CD4-positive, alpha-beta T cell (primary cell): ENCODE measurements around the gene FCAR. TPM values are rescaled to one million over a fixed set of nuclear protein-coding genes. Genes with fewer than 3 reads are reported as not detected.
"Not testable (repeated sequence)": the region's sequence is repeated elsewhere in the genome, so short reads cannot be mapped to it uniquely, and the experiment has no call there.

ENCODE experiments used
- ATAC-seq: fragments of 200-7000 bp; cut with Tn5 transposase; one replicate; pipeline ENCODE4 v1.10.0; 2022; ENCODE audit warnings: mild to moderate bottlenecking; ENCODE audit not compliant: poor library complexity
- CTCF ChIA-PET: fragments of 350-600 bp; sonication (Branson Sonifier 250); formaldehyde crosslinking; loops from one replicate; lab custom pipeline; 2021; ENCODE audit warnings: antibody characterized with exemption, inconsistent platforms; lab: Charles Lee
- POLR2A ChIA-PET: fragments of 350-600 bp; sonication (Branson Sonifier 250); formaldehyde crosslinking; loops from one replicate; lab custom pipeline; 2021; ENCODE audit warnings: antibody characterized with exemption, inconsistent platforms; lab: Charles Lee
- DNase-seq, 14 experiments: peaks; one replicate each; pipeline ENCODE4 v3.0.0-alpha.2; 2013 to 2020; ENCODE audit warnings: mixed read lengths in 2 of 14
- H3K27ac ChIP-seq, 2 donors: one replicate each; pipeline versions ENCODE4 v1.5.1 to v1.7.0; 2013; ENCODE audit warnings: low read length in 2 of 2, low read depth in 1 of 2, mild to moderate bottlenecking in 1 of 2
- H3K27me3 ChIP-seq, 2 experiments: 1 replicate in 1 of 2; 2 replicates in 1 of 2; pipeline versions ENCODE4 v1.6.1 to v1.7.0; 2013; ENCODE audit warnings: low read length in 2 of 2, control low read depth in 1 of 2, mild to moderate bottlenecking in 1 of 2, moderate library complexity in 1 of 2; ENCODE audit not compliant: insufficient read depth in 2 of 2, control insufficient read depth in 1 of 2
- H3K36me3 ChIP-seq: one replicate; pipeline ENCODE4 v1.6.1; 2013; ENCODE audit warnings: low read length, control low read depth; ENCODE audit not compliant: insufficient read depth
- H3K4me1 ChIP-seq: one replicate; pipeline ENCODE4 v1.6.1; 2013; ENCODE audit warnings: low read length, control low read depth; ENCODE audit not compliant: insufficient read depth
- H3K4me3 ChIP-seq: one replicate; pipeline ENCODE4 v1.5.1; 2013; ENCODE audit warnings: mild to moderate bottlenecking, low read length, moderate library complexity
- H3K9me3 ChIP-seq, 2 experiments: 1 replicate in 1 of 2; 2 replicates in 1 of 2; pipeline versions ENCODE4 v1.6.1 to v1.7.0; 2013; ENCODE audit warnings: low read length in 2 of 2, mild to moderate bottlenecking in 2 of 2, control low read depth in 1 of 2, moderate library complexity in 1 of 2; ENCODE audit not compliant: control insufficient read depth in 1 of 2, insufficient read depth in 1 of 2
- H3K27ac Mint-ChIP-seq: one replicate; pipeline ENCODE4 v1.8.0; 2020; ENCODE audit warnings: mixed read lengths
- H3K27me3 Mint-ChIP-seq: one replicate; pipeline ENCODE4 v1.8.0; 2021; ENCODE audit warnings: mixed read lengths
- H3K36me3 Mint-ChIP-seq: one replicate; pipeline ENCODE4 v1.8.0; 2021; ENCODE audit warnings: low read depth, mixed read lengths
- H3K4me1 Mint-ChIP-seq: one replicate; pipeline ENCODE4 v1.8.0; 2021; ENCODE audit warnings: low read depth, mixed read lengths
- H3K4me3 Mint-ChIP-seq: one replicate; pipeline ENCODE4 v1.8.0; 2020; ENCODE audit warnings: mild to moderate bottlenecking, mixed read lengths
- H3K9me3 Mint-ChIP-seq: one replicate; pipeline ENCODE4 v1.8.0; 2020; ENCODE audit warnings: mixed read lengths
- CTCF ChIP-seq: fragments of 200-600 bp; IDR thresholded peaks from one replicate; pipeline ENCODE4 v1.8.0; 2022; ENCODE audit warnings: antibody characterized with exemption, mild to moderate bottlenecking
- intact Hi-C, 2 experiments: fragments of 100-400 bp; cut with DNase I in 1 of 2; cut with micrococcal nuclease in 1 of 2; formaldehyde crosslinking; loops; one replicate each; pipeline versions ENCODE4 v1.15.1 to v1.9.0; 2023 to 2025; cut with DNase I, micrococcal nuclease
- total RNA-seq, 174 experiments: library from RNA in 2 of 174; stranded (reverse) in 2 of 174; gene quantifications; one replicate each; pipeline ENCODE4 v1.2.3 and lab custom pipeline; 2021 to 2026

The FCAR gene
- total RNA-seq, 2 experiments from 2014 or later: 0.96 to 1.4 TPM

- Mint-ChIP-seq H3K4me1 (no peaks in the 10 kb centered on the region), H3K27me3 (peaks cover 38% of the 10 kb centered on the region), H3K36me3 (no peaks in the 10 kb centered on the region), H3K9me3 (no peaks in the 10 kb centered on the region), H3K27ac (no peak overlapping the region), H3K4me3 (no peak overlapping the region)
- H3K27ac ChIP-seq: no peak overlapping the region
- H3K4me1 ChIP-seq: no peaks in the 10 kb centered on the region
- no peak for TF ChIP-seq CTCF
- no peak for DNase-seq
- H3K9me3 ChIP-seq: no peaks in the 10 kb centered on the region
- ATAC-seq: no peak
- CTCF ChIA-PET: no interaction called here
- H3K4me3 ChIP-seq: no peak overlapping the region
- POLR2A ChIA-PET: no interaction called here
- intact Hi-C loops: no loop called here
- no peaks in the 10 kb centered on the region for H3K36me3 ChIP-seq
- peaks cover 0 to 4% of the 10 kb centered on the region in 2 experiments for H3K27me3 ChIP-seq
Observed at GRCh38 chr19:54896036-54896435, 22.0 kb downstream of the FCAR start.

GRCh38 chr19:54898685-54899084 is 24.6 kb downstream of the FCAR start:
- H3K4me1 Mint-ChIP-seq, H3K4me3 Mint-ChIP-seq, POLR2A ChIA-PET, H3K27me3 ChIP-seq, H3K27ac ChIP-seq, ATAC-seq, H3K9me3 Mint-ChIP-seq, H3K36me3 Mint-ChIP-seq, H3K9me3 ChIP-seq, intact Hi-C loops, DNase-seq, H3K4me1 ChIP-seq, H3K27ac Mint-ChIP-seq, CTCF ChIA-PET, H3K4me3 ChIP-seq, H3K36me3 ChIP-seq: not testable (repeated sequence)
- H3K27me3 Mint-ChIP-seq: peaks cover 38% of the 10 kb centered on the region

GRCh38 chr19:54899646-54900045 is 25.6 kb downstream of the FCAR start:
- intact Hi-C loops, POLR2A ChIA-PET, DNase-seq, H3K9me3 Mint-ChIP-seq, H3K4me1 Mint-ChIP-seq, H3K27ac ChIP-seq, H3K9me3 ChIP-seq, H3K4me3 Mint-ChIP-seq, H3K27ac Mint-ChIP-seq, H3K4me1 ChIP-seq, CTCF ChIA-PET, H3K36me3 Mint-ChIP-seq, H3K36me3 ChIP-seq, H3K27me3 ChIP-seq, ATAC-seq, H3K4me3 ChIP-seq: not testable (repeated sequence)
- peaks cover 38% of the 10 kb centered on the region for H3K27me3 Mint-ChIP-seq

- H3K4me1 Mint-ChIP-seq, POLR2A ChIA-PET, H3K4me1 ChIP-seq, H3K36me3 Mint-ChIP-seq, H3K27ac Mint-ChIP-seq, H3K27ac ChIP-seq, H3K27me3 ChIP-seq, intact Hi-C loops, CTCF ChIA-PET, H3K4me3 Mint-ChIP-seq, H3K9me3 Mint-ChIP-seq, H3K4me3 ChIP-seq, ATAC-seq, H3K36me3 ChIP-seq, H3K9me3 ChIP-seq: not testable (repeated sequence)
- H3K27me3 Mint-ChIP-seq: peaks cover 41% of the 10 kb centered on the region
- DNase-seq: peak in 2 of 14 experiments; percentile 48 to 67
Observed at GRCh38 chr19:54901153-54901552, 27.1 kb downstream of the FCAR start.
